ENCODE measurements around the gene FGF14. TPM values are rescaled to one million over a fixed set of nuclear protein-coding genes. Genes with fewer than 3 reads are reported as not detected.

Gene FGF14
- total RNA-seq, 1 experiment from 2014 or later: 0.22 TPM

GRCh38 chr13:101970341-101970740 lies 431.5 kb downstream of the FGF14 start:
- no peaks in the 10 kb centered on the region for H3K79me1 ChIP-seq (ENCODE audit: insufficient read depth, low read depth, low read length, poor library complexity, severe bottlenecking)
- H3K4ac ChIP-seq (ENCODE audit: low read depth, low read length): no peak overlapping the region
- no peaks in the 10 kb centered on the region for H3K9me3 ChIP-seq (ENCODE audit: control insufficient read depth, low read depth, low read length)
- no peak overlapping the region for H2BK120ac ChIP-seq (ENCODE audit: low read depth, low read length, poor library complexity, severe bottlenecking)
- no peak for TF ChIP-seq CTCF (conservative IDR thresholded peaks at IDR 0.05)
- H3T11ph ChIP-seq (ENCODE audit: low read length): no peak overlapping the region
- H3K27me3 ChIP-seq (ENCODE audit: insufficient read depth, low read length): no peaks in the 10 kb centered on the region
- H2BK20ac ChIP-seq (ENCODE audit: low read depth, low read length, poor library complexity, severe bottlenecking): no peak overlapping the region
- no CpG with 5 or more reads among the region's 2 CpGs for WGBS (ENCODE audit: extremely low coverage, insufficient read length, low lambda C conversion rate)
- H3K27ac Mint-ChIP-seq: peak overlapping the region; percentile 47 to 80 (median 59); a peak in 6 of 7 replicates
- no peak overlapping the region for H3K27ac ChIP-seq (ENCODE audit: insufficient read length, low read depth, low read length)
- H4K5ac ChIP-seq (ENCODE audit: insufficient read length, low read depth, low read length): no peak overlapping the region
- H3K9me3 Mint-ChIP-seq: no peaks in the 10 kb centered on the region
- H4K8ac ChIP-seq (replicated peaks; ENCODE audit: insufficient read length, low read depth, low read length): no peak overlapping the region
- H3K4me2 ChIP-seq (ENCODE audit: insufficient read depth, insufficient read length, low read length): no peak overlapping the region
- H4K91ac ChIP-seq (ENCODE audit: insufficient read length, low read depth, low read length): no peak overlapping the region
- DNase-seq: no peak
- H2AFZ ChIP-seq (ENCODE audit: low read length): no peak overlapping the region
- H3K23ac ChIP-seq (ENCODE audit: insufficient read length, low read depth, low read length): no peak overlapping the region
- no peak overlapping the region for H3K56ac ChIP-seq (ENCODE audit: insufficient read length, low read depth, low read length)
- H3K4me1 Mint-ChIP-seq: peaks cover 17 to 19% of the 10 kb centered on the region in 2 experiments
- H3K23me2 ChIP-seq (ENCODE audit: insufficient read length, low read depth, low read length, poor library complexity, severe bottlenecking): no peaks in the 10 kb centered on the region
- H2BK5ac ChIP-seq (ENCODE audit: insufficient read length, low read length): no peak overlapping the region
- H4K20me1 ChIP-seq (ENCODE audit: control insufficient read depth, insufficient read depth, insufficient read length): no peaks in the 10 kb centered on the region
- peak overlapping the region in 1 of 2 experiments; percentile 0; a peak in 1 of 5 replicates for H3K4me3 Mint-ChIP-seq
- H2BK15ac ChIP-seq (ENCODE audit: low read depth, low read length): no peak overlapping the region
- no peak overlapping the region for H2AK5ac ChIP-seq (ENCODE audit: insufficient read length, low read length)
- no peaks in the 10 kb centered on the region for H3K27me3 Mint-ChIP-seq (ENCODE audit: low read depth)
- H3K79me2 ChIP-seq (ENCODE audit: insufficient read depth, low read length): no peaks in the 10 kb centered on the region
- H3K4me1 ChIP-seq (ENCODE audit: insufficient read depth, low read length): peaks cover 5% of the 10 kb centered on the region; the same call in 1 of the 2 replicates
- no peak overlapping the region for H2BK12ac ChIP-seq (ENCODE audit: insufficient read length, low read depth, low read length)
- no peak overlapping the region for H3K9ac ChIP-seq (ENCODE audit: extremely low read depth, insufficient read length, low read length)
- no peak overlapping the region for H3K18ac ChIP-seq (ENCODE audit: insufficient read length, low read depth, low read length)
- H3K36me3 Mint-ChIP-seq (ENCODE audit: insufficient read depth in 1 of 3, low read depth in 3 of 3): no peaks in the 10 kb centered on the region
- no peak overlapping the region for H3K14ac ChIP-seq (ENCODE audit: insufficient read depth, low read length)

Data from H9 (cell line).